Spleen (tissue), 7 donors: ENCODE data around the gene ZFHX2.

ENCODE experiments used
- POLR2A ChIP-seq, 3 donors: fragments of 450-650 bp; IDR thresholded peaks; one replicate each; pipeline ENCODE4 v1.5.1; 2017; ENCODE audit warnings: antibody characterized with exemption in 3 of 3, mild to moderate bottlenecking in 1 of 3
- POLR2AphosphoS5 ChIP-seq, 3 donors: sonication (generic); formaldehyde crosslinking; IDR thresholded peaks; one replicate each; pipeline ENCODE4 v1.5.1; 2017; ENCODE audit warnings: antibody characterized with exemption in 3 of 3
- TF ChIP-seq, protein P1 (sequence below), 11 experiments: fragments of 200-600 bp in 7 of 11; fragments of 450-650 bp in 4 of 11; sonication (generic) in 4 of 11; IDR thresholded peaks in 8 of 11; conservative IDR thresholded peaks in 3 of 11; 1 replicate in 7 of 11; 2 replicates in 4 of 11; pipeline versions ENCODE4 v1.4.0 to v1.8.0; 2016 to 2021; ENCODE audit warnings: antibody characterized with exemption in 11 of 11, inconsistent platforms in 4 of 11, mild to moderate bottlenecking in 1 of 11
- donor health status: DM: no; HTN: no; CAD: no; lungs with moderate emphysema.
- donor health status: DM: no; HTN: no; CAD: no.
- donor health status: DM: no; HTN: no; CAD: no.

DNA sequence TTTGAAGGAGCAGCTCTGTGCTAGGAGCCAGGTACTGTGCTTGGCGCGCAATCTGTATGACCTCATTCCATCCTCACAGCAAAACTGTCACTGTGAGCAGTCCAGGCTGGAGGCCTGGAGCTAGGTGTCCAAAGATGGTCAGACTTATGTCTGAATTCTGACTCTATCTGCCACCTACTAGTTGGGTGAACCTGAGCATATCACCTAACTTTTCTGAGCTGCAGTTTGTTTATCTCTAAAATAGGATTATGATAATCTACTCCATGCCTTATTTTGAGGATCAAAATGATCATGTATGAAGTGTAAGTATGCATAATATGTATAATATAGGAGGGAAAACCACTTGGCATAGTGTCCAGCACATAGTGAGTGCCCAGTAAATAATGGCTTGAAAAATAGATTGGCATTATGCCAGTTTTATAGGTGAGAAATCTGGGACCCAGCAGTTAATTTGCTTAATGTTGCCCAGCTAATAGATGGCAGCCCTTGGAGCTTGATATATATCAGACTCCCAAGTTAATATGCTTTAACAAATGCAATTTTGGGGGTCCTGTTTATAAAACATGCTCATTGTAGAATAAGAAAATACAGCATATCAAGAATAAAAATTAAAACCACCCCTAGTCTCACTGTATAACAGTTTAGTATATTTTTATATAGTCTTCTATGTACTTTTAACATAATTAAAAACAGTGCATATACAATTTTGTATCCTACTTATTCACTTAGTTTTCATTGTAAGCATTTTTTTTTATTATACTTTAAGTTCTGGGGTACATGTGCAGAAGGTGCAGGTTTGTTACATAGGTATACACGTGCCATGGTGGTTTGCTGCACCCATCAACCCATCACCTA is 31.6 kb upstream of the ZFHX2 start:
- TF ChIP-seq, protein P1, sequence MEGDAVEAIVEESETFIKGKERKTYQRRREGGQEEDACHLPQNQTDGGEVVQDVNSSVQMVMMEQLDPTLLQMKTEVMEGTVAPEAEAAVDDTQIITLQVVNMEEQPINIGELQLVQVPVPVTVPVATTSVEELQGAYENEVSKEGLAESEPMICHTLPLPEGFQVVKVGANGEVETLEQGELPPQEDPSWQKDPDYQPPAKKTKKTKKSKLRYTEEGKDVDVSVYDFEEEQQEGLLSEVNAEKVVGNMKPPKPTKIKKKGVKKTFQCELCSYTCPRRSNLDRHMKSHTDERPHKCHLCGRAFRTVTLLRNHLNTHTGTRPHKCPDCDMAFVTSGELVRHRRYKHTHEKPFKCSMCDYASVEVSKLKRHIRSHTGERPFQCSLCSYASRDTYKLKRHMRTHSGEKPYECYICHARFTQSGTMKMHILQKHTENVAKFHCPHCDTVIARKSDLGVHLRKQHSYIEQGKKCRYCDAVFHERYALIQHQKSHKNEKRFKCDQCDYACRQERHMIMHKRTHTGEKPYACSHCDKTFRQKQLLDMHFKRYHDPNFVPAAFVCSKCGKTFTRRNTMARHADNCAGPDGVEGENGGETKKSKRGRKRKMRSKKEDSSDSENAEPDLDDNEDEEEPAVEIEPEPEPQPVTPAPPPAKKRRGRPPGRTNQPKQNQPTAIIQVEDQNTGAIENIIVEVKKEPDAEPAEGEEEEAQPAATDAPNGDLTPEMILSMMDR (IDR thresholded peaks at IDR 0.05 in 8 of 11, conservative IDR thresholded peaks at IDR 0.05 in 3 of 11), result no peak
- TF ChIP-seq POLR2A (IDR thresholded peaks at IDR 0.05) (no peak), POLR2AphosphoS5 (IDR thresholded peaks at IDR 0.05) (no peak)
